AG09309 (cell line): Measurements from ENCODE around the gene COPB2.
A peak's percentile ranks its signal among the peaks of the same experiment; 100 is the strongest.

Source experiments
- DNase-seq: peaks from one replicate; pipeline ENCODE4 v3.0.0-alpha.2; 2010; ENCODE audit warnings: low read depth
- H3K4me3 ChIP-seq: 2 replicates; pipeline ENCODE4 v1.5.1; 2011; ENCODE audit warnings: mild to moderate bottlenecking, low read depth, low read length, moderate library complexity; ENCODE audit not compliant: control insufficient read depth
- TF ChIP-seq, protein P1 (sequence below): IDR thresholded peaks from 2 replicates; pipeline ENCODE4 v1.5.1; 2011; ENCODE audit warnings: mild to moderate bottlenecking, low read depth, low read length, inconsistent platforms; ENCODE audit not compliant: insufficient read depth, control insufficient read depth; ENCODE audit errors: missing control alignments

COPB2 gene

DNA sequence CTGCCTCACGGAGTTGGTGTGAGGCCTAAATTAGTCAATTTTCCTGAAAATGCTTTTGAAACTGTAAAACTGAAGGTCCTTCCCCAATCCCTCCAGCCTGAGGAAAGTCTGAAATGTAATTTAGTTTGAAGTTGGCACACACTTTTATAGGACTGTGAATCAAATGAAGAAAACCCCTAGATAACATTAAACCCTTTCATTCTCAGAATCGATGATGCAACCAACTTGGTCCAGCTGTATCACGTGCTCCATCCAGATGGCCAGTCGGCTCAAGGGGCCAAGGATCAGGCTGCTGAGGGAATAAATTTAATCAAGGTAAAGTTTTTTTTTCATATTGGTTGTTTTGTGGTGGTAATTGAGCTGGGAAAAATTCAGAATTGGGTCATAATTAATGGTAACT lies 34.0 kb downstream of the COPB2 start:
- peak; percentile 39 for DNase-seq
- TF ChIP-seq, protein P1, sequence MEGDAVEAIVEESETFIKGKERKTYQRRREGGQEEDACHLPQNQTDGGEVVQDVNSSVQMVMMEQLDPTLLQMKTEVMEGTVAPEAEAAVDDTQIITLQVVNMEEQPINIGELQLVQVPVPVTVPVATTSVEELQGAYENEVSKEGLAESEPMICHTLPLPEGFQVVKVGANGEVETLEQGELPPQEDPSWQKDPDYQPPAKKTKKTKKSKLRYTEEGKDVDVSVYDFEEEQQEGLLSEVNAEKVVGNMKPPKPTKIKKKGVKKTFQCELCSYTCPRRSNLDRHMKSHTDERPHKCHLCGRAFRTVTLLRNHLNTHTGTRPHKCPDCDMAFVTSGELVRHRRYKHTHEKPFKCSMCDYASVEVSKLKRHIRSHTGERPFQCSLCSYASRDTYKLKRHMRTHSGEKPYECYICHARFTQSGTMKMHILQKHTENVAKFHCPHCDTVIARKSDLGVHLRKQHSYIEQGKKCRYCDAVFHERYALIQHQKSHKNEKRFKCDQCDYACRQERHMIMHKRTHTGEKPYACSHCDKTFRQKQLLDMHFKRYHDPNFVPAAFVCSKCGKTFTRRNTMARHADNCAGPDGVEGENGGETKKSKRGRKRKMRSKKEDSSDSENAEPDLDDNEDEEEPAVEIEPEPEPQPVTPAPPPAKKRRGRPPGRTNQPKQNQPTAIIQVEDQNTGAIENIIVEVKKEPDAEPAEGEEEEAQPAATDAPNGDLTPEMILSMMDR: no peak

DNA sequence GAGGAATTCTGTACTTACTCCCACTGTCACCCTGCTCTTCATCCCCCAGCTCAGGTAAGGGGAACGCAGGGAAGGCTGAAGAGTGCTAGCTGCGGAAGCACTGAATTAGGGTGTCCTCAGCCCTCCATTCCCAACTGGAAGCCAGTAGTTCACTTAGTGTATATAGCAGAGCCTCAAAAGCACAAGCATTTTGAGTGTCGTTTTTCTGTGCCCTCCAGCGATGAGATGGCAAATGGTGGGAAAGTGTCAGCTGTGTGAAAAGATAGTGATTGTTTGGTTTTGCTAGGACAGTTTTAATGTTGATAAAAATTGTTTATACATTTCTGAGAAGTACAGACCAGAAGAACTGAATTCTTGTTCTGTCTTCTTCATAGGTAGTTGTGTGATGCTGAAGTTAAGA lies 34.8 kb downstream of the COPB2 start:
- TF ChIP-seq, protein P1: no peak
- no peak for DNase-seq
- no peak overlapping the region for H3K4me3 ChIP-seq

More for the DNA sequence above, 34.0 kb downstream of the COPB2 start:
- H3K4me3 ChIP-seq: no peak overlapping the region

DNA sequence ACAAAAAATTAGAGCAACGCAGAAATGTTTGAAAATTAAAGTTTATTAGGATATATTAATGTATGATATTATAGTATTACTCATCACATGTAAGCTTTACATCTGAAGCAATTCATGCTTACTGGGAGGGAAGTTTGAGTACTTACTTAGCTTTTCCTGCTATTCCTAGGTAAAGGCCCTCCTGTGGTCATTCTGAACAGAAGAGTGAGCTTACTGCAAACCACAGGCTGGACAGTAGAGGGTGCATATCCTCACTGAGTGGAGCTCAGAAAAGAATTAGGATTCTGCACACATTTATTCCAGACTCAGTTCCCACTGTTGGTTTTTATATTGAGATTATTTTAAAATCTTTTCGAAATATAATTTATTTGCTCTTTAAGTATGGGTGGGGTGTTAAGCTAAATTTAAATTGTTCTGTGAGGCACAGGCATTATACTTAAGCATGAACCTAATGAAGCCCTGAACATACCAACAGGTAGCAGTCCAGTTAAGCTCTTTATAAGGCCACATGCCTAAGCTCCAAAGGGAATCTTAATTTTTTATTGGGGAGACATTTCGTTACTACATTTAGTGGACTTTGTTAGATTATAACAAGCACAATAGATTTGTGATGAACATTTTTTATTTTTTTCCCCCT lies 35.4 kb downstream of the COPB2 start:
- TF ChIP-seq, protein P1: peak; percentile 82
- H3K4me3 ChIP-seq: no peak overlapping the region
- no peak for DNase-seq

DNA sequence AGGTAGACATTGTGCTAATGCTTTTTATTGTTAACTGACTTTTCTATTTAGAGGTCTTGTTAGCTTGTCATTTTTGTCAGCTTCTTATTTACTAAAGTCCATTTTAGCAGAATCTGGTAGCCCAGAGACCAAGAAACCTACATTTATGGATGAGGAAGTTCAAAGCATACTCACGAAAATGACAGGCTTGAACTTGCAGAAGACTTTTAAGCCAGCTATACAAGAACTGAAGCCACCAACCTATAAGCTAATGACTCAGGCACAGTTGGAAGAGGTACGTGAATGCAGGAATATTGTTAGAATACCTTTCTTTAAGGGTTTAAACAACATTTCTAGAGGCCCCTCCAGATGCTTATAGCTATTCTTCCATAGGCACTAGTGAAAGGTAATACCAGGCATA lies 42.7 kb downstream of the COPB2 start:
- H3K4me3 ChIP-seq: no peak overlapping the region
- no peak for DNase-seq
- TF ChIP-seq, protein P1: no peak

DNA sequence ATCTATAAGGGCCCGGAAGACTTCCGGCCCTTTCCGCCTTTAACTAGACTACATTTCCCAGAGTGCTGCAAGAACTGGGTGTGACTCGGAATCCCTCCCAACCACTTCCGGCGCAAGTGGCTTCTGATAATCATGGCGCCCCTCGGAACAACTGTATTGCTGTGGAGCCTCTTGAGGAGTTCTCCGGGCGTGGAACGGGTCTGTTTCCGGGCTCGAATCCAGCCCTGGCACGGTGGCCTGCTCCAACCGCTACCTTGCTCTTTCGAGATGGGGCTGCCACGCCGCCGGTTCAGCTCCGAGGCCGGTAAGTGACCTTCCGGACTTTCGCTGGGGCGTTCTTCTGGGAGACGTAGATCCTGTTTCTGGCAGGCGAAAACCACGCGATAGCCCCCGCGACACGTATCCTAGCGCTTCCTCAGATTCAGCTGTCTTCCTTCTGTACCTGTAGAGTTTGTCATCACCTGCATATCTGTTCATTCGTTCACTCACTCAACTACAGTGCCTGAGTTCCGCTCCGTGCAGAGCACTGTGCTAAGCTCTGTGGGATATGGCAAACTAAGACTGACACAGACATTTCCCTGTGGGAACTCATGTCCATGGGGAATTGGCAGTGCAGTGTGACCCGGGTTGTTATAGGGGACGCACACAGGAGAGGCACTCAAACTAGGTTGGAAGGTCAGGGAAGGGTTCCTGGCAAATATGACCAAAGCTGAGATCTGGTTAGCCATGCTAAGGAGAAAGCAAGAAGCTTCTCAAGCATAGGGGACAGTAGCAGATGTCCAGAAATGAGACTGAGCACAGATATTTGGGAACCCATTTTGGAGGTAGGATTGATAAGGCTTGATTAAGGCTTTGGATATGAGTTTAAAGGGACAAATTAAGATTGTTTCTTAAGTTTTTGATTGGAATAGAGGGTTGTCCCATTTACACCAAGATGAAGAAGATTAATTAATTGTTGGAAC lies 45.3 kb downstream of the COPB2 start, which contains the start of gene MRPS22:
Gene MRPS22, plus strand, starts transcription at position 126 of the 962 bp plus-strand sequence. Its CDS starts 7 bp downstream, at position 133.
- peak within 1 kb of the TSS; percentile 85 for H3K4me3 ChIP-seq
- TF ChIP-seq, protein P1: no peak
- peak; percentile 64 for DNase-seq

DNA sequence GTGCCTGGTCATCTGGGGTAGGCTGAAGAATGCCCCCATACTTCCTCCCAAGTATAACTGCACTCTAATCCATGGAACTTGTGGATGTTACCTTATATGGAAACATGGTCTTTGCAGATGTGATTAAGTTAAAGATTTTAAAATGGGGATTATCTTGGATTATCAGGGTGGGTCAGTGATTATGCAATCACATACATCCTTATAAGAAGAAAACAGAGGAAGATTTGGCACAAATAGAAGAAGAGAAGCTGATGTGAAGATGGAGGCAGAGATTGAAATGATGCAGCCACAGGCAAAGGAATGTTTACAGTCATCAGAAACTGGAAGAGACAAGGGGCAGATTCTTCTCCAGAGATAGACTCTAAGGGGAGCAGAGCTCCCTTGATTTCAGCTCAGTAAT lies 47.4 kb downstream of the COPB2 start:
- TF ChIP-seq, protein P1: no peak
- no peak overlapping the region for H3K4me3 ChIP-seq

More for the DNA sequence above, 47.4 kb downstream of the COPB2 start:
- no peak for DNase-seq
